ENCODE measurements around the gene TTC3. TPM values are rescaled to one million over a fixed set of nuclear protein-coding genes. Genes with fewer than 3 reads are reported as not detected.

Gene TTC3
- total RNA-seq (2021), result 27.8 to 29.2 TPM (median 29.0 TPM) in 3 replicates
- percentile 62 among the genes with signal in this experiment for Bru-seq, nascent RNA
- long read RNA-seq, experiment 1, full-length matches to known transcripts, result 6 of 73 reads
- long read RNA-seq, experiment 1, partial matches to known transcripts, result 20 of 73 reads
- long read RNA-seq, experiment 1, other reads (novel, unspliced or antisense), result 47 of 73 reads
- long read RNA-seq, experiment 2, partial matches to known transcripts, result 12 of 28 reads
- long read RNA-seq, experiment 2, other reads (novel, unspliced or antisense), result 16 of 28 reads
- long read RNA-seq, experiment 3, result 0 reads

GRCh38 chr21:37072988-37073416 is at the start of gene TTC3, which contains the start of gene PIGP:
TSS of gene TTC3 (plus strand) at chr21:37073254. CDS start at chr21:37087258, 14,004 bp downstream.
TSS of gene PIGP (minus strand) at chr21:37073071. CDS start at chr21:37072515, 556 bp downstream.
- DNase-seq (ENCODE audit: low spot score) (peak; percentile 84), ATAC-seq (peak; percentile 78)
- Mint-ChIP-seq H3K27ac (peak within 1 kb of the TSS; percentile 9; the same call in 1 of the 2 replicates), H3K4me1 (peaks cover 17% of the 10 kb centered on the region), H3K9me3 (peaks cover 5% of the 10 kb centered on the region), H3K36me3 (peaks cover 14% of the 10 kb centered on the region), H3K4me3 (peak within 1 kb of the TSS; percentile 82), H3K27me3 (ENCODE audit: low read depth) (peaks cover 44% of the 10 kb centered on the region)
- ChIA-PET CTCF (no interaction called here), POLR2A (no interaction called here)
- TF ChIP-seq ZBTB43 (CRISPR knock-in tag; IDR thresholded peaks at IDR 0.05) (no peak; the same call in 1 of the 2 replicates), ZNF423 (CRISPR knock-in tag; IDR thresholded peaks at IDR 0.05) (no peak), TCF7 (CRISPR knock-in tag; IDR thresholded peaks at IDR 0.05; ENCODE audit: low read depth) (no peak), CREM (CRISPR knock-in tag; IDR thresholded peaks at IDR 0.05) (peak; percentile 70; the same call in 1 of the 2 replicates), GRHL2 (CRISPR knock-in tag; IDR thresholded peaks at IDR 0.05; ENCODE audit: insufficient replicate concordance, severe bottlenecking) (no peak), FOXP4 (CRISPR knock-in tag; IDR thresholded peaks at IDR 0.05) (peak; percentile 77), TP53 (CRISPR knock-in tag; IDR thresholded peaks at IDR 0.05) (peak; percentile 84; the same call in 1 of the 2 replicates), ESRRA (CRISPR knock-in tag; IDR thresholded peaks at IDR 0.05; ENCODE audit: borderline replicate concordance) (peak; percentile 64; the same call in 1 of the 2 replicates), ETV6 (CRISPR knock-in tag; IDR thresholded peaks at IDR 0.05) (peak; percentile 74), JAZF1 (CRISPR knock-in tag; IDR thresholded peaks at IDR 0.05) (no peak), SP1 (CRISPR knock-in tag; conservative IDR thresholded peaks at IDR 0.05) (peak; percentile 77), E2F4 (CRISPR knock-in tag; IDR thresholded peaks at IDR 0.05; ENCODE audit: borderline replicate concordance, low read depth) (no peak), FOXK1 (CRISPR knock-in tag; IDR thresholded peaks at IDR 0.05) (peak; percentile 56; the same call in 1 of the 2 replicates), ZNF263 (CRISPR knock-in tag; IDR thresholded peaks at IDR 0.05; ENCODE audit: low read depth) (no peak), CREB1 (CRISPR knock-in tag; IDR thresholded peaks at IDR 0.05) (no peak), RELA (CRISPR knock-in tag; IDR thresholded peaks at IDR 0.05; ENCODE audit: borderline replicate concordance) (peak; percentile 25; the same call in 1 of the 2 replicates), JUN (CRISPR knock-in tag; IDR thresholded peaks at IDR 0.05) (no peak), GABPB1 (CRISPR knock-in tag; IDR thresholded peaks at IDR 0.05) (no peak), PRDM15 (CRISPR knock-in tag; IDR thresholded peaks at IDR 0.05) (no peak), ZNF512 (CRISPR knock-in tag; IDR thresholded peaks at IDR 0.05; ENCODE audit: borderline replicate concordance) (no peak), ZNF281 (CRISPR knock-in tag; IDR thresholded peaks at IDR 0.05) (no peak), USF2 (CRISPR knock-in tag; IDR thresholded peaks at IDR 0.05) (peak; percentile 98)

Data from WTC11 (cell line).